ENCODE measurements around the gene SMIM33. TPM values are rescaled to one million over a fixed set of nuclear protein-coding genes. Genes with fewer than 3 reads are reported as not detected.

The SMIM33 gene
- total and polyA plus RNA-seq, 2 of the 13 experiments (the other 11 are each of a cell fraction or from before 2014, with no cell fraction given), result not detected

GRCh38 chr5:139517683-139518564 is 47.1 kb downstream of the SMIM33 start (continued):
- TF ChIP-seq, protein P1, sequence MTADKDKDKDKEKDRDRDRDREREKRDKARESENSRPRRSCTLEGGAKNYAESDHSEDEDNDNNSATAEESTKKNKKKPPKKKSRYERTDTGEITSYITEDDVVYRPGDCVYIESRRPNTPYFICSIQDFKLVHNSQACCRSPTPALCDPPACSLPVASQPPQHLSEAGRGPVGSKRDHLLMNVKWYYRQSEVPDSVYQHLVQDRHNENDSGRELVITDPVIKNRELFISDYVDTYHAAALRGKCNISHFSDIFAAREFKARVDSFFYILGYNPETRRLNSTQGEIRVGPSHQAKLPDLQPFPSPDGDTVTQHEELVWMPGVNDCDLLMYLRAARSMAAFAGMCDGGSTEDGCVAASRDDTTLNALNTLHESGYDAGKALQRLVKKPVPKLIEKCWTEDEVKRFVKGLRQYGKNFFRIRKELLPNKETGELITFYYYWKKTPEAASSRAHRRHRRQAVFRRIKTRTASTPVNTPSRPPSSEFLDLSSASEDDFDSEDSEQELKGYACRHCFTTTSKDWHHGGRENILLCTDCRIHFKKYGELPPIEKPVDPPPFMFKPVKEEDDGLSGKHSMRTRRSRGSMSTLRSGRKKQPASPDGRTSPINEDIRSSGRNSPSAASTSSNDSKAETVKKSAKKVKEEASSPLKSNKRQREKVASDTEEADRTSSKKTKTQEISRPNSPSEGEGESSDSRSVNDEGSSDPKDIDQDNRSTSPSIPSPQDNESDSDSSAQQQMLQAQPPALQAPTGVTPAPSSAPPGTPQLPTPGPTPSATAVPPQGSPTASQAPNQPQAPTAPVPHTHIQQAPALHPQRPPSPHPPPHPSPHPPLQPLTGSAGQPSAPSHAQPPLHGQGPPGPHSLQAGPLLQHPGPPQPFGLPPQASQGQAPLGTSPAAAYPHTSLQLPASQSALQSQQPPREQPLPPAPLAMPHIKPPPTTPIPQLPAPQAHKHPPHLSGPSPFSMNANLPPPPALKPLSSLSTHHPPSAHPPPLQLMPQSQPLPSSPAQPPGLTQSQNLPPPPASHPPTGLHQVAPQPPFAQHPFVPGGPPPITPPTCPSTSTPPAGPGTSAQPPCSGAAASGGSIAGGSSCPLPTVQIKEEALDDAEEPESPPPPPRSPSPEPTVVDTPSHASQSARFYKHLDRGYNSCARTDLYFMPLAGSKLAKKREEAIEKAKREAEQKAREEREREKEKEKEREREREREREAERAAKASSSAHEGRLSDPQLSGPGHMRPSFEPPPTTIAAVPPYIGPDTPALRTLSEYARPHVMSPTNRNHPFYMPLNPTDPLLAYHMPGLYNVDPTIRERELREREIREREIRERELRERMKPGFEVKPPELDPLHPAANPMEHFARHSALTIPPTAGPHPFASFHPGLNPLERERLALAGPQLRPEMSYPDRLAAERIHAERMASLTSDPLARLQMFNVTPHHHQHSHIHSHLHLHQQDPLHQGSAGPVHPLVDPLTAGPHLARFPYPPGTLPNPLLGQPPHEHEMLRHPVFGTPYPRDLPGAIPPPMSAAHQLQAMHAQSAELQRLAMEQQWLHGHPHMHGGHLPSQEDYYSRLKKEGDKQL (CRISPR knock-in tag; IDR thresholded peaks at IDR 0.05; ENCODE audit: low read depth), result peak; percentile 59; the same call in 1 of the 2 replicates
- TF ChIP-seq HOXA7 (CRISPR knock-in tag; IDR thresholded peaks at IDR 0.05), result no peak
- peak; percentile 85; the same call in 1 of the 2 replicates for TF ChIP-seq ZKSCAN8 (CRISPR knock-in tag; IDR thresholded peaks at IDR 0.05; ENCODE audit: borderline replicate concordance)
- TF ChIP-seq WIZ (CRISPR knock-in tag; IDR thresholded peaks at IDR 0.05), result peak; percentile 69; the same call in 1 of the 2 replicates
- TF ChIP-seq, protein P2, sequence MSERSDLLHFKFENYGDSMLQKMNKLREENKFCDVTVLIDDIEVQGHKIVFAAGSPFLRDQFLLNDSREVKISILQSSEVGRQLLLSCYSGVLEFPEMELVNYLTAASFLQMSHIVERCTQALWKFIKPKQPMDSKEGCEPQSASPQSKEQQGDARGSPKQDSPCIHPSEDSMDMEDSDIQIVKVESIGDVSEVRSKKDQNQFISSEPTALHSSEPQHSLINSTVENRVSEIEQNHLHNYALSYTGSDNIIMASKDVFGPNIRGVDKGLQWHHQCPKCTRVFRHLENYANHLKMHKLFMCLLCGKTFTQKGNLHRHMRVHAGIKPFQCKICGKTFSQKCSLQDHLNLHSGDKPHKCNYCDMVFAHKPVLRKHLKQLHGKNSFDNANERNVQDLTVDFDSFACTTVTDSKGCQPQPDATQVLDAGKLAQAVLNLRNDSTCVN (CRISPR knock-in tag; IDR thresholded peaks at IDR 0.05; ENCODE audit: borderline replicate concordance), result no peak; the same call in 1 of the 2 replicates
- no peak; the same call in 1 of the 2 replicates for TF ChIP-seq ZNF296 (CRISPR knock-in tag; conservative IDR thresholded peaks at IDR 0.05)
- no peak for TF ChIP-seq ZNF264 (CRISPR knock-in tag; IDR thresholded peaks at IDR 0.05)
- TF ChIP-seq, protein P3, sequence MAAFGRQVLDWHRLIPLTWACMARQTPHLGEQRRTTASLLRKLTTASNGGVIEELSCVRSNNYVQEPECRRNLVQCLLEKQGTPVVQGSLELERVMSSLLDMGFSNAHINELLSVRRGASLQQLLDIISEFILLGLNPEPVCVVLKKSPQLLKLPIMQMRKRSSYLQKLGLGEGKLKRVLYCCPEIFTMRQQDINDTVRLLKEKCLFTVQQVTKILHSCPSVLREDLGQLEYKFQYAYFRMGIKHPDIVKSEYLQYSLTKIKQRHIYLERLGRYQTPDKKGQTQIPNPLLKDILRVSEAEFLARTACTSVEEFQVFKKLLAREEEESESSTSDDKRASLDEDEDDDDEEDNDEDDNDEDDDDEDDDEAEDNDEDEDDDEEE (CRISPR knock-in tag; IDR thresholded peaks at IDR 0.05), result peak; percentile 82; the same call in 1 of the 2 replicates
- TF ChIP-seq MAX (IDR thresholded peaks at IDR 0.05), result peak; percentile 87
- peak; percentile 75 for TF ChIP-seq FOSL2 (CRISPR knock-in tag; IDR thresholded peaks at IDR 0.05)
- TF ChIP-seq XRCC5 (optimal IDR thresholded peaks at IDR 0.05; ENCODE audit: low read length), result peak; percentile 94
- peak; percentile 55 for TF ChIP-seq HNRNPK (IDR thresholded peaks at IDR 0.05; ENCODE audit: low read depth, low read length, poor library complexity, severe bottlenecking)
- TF ChIP-seq, protein P4, sequence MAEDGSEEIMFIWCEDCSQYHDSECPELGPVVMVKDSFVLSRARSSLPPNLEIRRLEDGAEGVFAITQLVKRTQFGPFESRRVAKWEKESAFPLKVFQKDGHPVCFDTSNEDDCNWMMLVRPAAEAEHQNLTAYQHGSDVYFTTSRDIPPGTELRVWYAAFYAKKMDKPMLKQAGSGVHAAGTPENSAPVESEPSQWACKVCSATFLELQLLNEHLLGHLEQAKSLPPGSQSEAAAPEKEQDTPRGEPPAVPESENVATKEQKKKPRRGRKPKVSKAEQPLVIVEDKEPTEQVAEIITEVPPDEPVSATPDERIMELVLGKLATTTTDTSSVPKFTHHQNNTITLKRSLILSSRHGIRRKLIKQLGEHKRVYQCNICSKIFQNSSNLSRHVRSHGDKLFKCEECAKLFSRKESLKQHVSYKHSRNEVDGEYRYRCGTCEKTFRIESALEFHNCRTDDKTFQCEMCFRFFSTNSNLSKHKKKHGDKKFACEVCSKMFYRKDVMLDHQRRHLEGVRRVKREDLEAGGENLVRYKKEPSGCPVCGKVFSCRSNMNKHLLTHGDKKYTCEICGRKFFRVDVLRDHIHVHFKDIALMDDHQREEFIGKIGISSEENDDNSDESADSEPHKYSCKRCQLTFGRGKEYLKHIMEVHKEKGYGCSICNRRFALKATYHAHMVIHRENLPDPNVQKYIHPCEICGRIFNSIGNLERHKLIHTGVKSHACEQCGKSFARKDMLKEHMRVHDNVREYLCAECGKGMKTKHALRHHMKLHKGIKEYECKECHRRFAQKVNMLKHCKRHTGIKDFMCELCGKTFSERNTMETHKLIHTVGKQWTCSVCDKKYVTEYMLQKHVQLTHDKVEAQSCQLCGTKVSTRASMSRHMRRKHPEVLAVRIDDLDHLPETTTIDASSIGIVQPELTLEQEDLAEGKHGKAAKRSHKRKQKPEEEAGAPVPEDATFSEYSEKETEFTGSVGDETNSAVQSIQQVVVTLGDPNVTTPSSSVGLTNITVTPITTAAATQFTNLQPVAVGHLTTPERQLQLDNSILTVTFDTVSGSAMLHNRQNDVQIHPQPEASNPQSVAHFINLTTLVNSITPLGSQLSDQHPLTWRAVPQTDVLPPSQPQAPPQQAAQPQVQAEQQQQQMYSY (CRISPR knock-in tag; IDR thresholded peaks at IDR 0.05), result no peak
- peak; percentile 75; the same call in 1 of the 2 replicates for TF ChIP-seq PAX8 (CRISPR knock-in tag; IDR thresholded peaks at IDR 0.05; ENCODE audit: borderline replicate concordance)
- TF ChIP-seq RBM22 (optimal IDR thresholded peaks at IDR 0.05; ENCODE audit: low read length), result peak; percentile 77
- 0 out of 2 replicates have a peak, but pooled peaks have one; percentile 47 for TF ChIP-seq KLF9 (CRISPR knock-in tag; IDR thresholded peaks at IDR 0.05; ENCODE audit: low read depth)

All from HepG2 (cell line).